Measurements from ENCODE around the gene CDC42BPA. TPM values are rescaled to one million over a fixed set of nuclear protein-coding genes. Genes with fewer than 3 reads are reported as not detected.

Gene CDC42BPA
- total and polyA plus RNA-seq, 4 donors, result 8.1 to 71.3 (median 33.0) TPM

DNA sequence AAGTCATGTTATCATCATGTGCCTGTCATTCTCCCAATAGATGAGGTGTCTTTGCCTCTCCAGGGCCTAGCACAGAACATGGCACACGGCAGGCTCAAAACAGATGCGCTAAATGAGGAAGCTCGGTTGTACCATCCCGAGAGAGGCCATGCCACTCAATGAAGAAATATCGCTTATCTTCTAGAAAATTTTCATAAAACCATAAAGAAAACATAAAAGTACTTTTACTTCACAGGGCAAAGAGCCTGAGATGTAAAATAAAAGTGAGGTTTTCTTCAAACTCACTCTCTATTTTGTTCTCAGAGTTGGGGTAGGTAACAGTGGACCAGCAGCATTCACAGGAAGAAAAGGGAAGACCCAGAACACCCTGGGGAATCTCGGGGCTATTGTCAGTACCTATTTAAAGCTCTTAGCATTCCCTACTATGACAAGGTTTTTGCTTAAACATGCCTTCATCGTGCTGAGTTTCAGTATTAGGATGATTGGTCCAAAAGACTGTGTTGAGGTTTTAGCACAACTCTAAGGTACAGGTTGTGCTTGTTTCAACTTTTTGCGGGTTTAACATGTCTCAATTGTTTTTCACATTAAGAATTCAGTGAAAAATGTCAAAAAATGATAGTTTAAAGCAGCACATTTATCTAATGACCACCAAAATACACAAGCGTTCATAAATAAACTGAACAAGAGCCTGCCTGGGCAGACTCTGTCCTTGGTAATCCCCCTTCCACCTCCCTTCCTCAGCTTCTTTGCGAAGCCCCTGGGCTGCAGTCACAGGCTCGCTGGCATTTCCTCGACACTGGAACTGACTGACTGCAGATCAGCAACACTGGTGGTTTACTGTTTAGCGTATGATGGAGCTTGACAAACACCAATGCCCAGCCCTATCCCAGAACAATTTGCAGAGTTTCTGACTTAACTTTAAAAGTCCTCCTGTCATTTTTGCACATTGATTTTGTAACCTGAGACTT is 322.6 kb downstream of the CDC42BPA start:
- intact Hi-C loops (cut with DNase I), result no loop called here
- H3K4me1 ChIP-seq (ENCODE audit: control insufficient read depth in 1 of 2, insufficient read depth in 2 of 2, low read length in 2 of 2), result no peaks in the 10 kb centered on the region
- no peaks in the 10 kb centered on the region for H3K27me3 ChIP-seq (ENCODE audit: control insufficient read depth in 1 of 2, insufficient read depth in 2 of 2, low read length in 1 of 2)
- no peak for DNase-seq
- no peak for ATAC-seq (ENCODE audit: low FRiP score)
- 78 to 85% methylated on average over 13 of the region's 13 CpGs for WGBS, 2 donors
- no peaks in the 10 kb centered on the region for H3K36me3 ChIP-seq (ENCODE audit: control insufficient read depth in 1 of 2, insufficient read depth in 2 of 2, low read length in 1 of 2)
- H3K4me3 ChIP-seq (ENCODE audit: low read length in 2 of 2), result no peak overlapping the region
- H3K9me3 ChIP-seq (ENCODE audit: control insufficient read depth, low read length), result no peaks in the 10 kb centered on the region
- H3K27ac ChIP-seq (ENCODE audit: low read depth in 1 of 2, low read length in 2 of 2), result no peak overlapping the region

DNA sequence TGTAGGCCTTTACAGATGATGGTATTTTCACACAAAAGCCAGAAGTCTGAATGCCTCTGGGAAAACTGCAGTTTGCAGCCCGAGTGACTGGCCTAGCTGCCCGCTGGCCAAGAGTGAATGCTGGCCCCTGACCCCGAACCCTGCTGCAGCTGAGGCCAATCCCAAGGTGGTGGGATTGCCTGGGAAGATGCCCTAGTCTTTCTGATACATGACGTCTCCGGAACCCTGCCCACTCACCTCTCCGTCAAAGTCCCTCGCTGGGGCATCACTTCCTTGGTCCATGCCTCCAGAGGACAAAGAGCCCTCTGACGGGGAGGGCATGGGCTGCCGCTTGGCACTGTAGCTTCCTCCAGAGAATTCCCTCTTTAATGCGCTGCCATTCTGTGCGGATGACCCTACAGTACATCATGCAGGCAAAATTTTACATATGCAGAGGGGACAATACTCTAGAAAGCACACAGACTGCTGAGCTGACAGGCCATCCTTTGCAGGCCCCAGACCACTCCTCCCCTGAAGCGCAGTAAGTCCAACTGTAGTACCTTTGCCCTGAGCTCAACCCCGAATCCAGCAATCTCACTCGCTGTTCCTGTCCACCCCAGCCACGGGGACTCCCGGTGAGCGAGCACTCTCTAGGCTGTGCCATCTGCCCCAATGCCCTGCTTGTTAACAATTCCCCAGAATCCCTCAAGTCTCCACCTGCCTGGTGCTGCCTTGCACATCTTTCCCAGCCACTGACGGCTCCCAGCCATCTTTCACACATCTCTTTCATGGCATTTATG is 323.5 kb downstream of the CDC42BPA start:
- no peaks in the 10 kb centered on the region for H3K27me3 ChIP-seq (ENCODE audit: control insufficient read depth in 1 of 2, insufficient read depth in 2 of 2, low read length in 1 of 2)
- 84 to 89% methylated on average over 18 of the region's 18 CpGs for WGBS, 2 donors
- DNase-seq (no peak), ATAC-seq (ENCODE audit: low FRiP score) (no peak)
- no peak overlapping the region for H3K4me3 ChIP-seq (ENCODE audit: low read length in 2 of 2)
- no peaks in the 10 kb centered on the region for H3K4me1 ChIP-seq (ENCODE audit: control insufficient read depth in 1 of 2, insufficient read depth in 2 of 2, low read length in 2 of 2)
- no peaks in the 10 kb centered on the region for H3K36me3 ChIP-seq (ENCODE audit: control insufficient read depth in 1 of 2, insufficient read depth in 2 of 2, low read length in 1 of 2)
- no peak overlapping the region for H3K27ac ChIP-seq (ENCODE audit: low read depth in 1 of 2, low read length in 2 of 2)
- intact Hi-C loops (cut with DNase I), result no loop called here
- no peaks in the 10 kb centered on the region for H3K9me3 ChIP-seq (ENCODE audit: control insufficient read depth, low read length)

DNA sequence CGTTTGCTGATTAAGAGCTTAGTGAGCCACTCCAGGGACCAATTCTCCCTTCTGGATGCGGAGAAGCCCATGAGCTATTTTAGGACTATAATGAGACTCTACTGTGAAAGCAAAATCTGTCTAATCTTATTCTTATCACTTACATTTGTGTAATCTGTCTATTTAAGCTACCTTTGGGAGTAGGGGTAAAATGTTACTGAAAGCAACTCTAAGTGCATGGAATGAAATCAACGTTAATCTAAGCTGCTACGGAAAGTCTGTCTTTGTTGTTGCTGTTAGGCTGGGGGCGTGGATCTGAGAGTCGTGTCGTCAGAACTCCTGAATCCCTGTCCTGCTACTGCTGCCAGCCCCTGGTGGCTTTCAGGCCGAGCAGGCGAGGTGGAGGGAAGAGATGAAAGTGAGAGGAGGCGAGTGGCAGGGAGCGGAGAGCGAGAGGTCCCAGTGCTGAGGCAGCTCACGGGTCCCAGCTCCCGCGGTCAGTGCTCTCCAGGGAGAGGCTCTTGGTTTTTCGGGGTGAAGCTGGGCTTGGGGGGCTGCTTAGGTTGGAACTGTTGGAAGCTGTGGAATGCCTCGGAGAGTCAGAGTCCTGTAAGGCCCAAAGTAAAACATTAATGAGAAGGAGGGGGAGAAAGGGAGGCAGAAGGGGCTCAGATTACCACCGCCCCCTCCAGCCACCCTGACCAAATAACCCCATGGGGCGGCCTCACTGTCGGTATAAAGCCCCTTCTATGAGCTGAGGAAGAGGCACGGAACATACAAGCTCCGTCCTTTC is 324.3 kb downstream of the CDC42BPA start:
- ATAC-seq (ENCODE audit: low FRiP score), result no peak
- Histone ChIP-seq H3K4me3 (ENCODE audit: low read length in 2 of 2) (no peak overlapping the region), H3K36me3 (ENCODE audit: control insufficient read depth in 1 of 2, insufficient read depth in 2 of 2, low read length in 1 of 2) (no peaks in the 10 kb centered on the region), H3K27me3 (ENCODE audit: control insufficient read depth in 1 of 2, insufficient read depth in 2 of 2, low read length in 1 of 2) (no peaks in the 10 kb centered on the region), H3K4me1 (ENCODE audit: control insufficient read depth in 1 of 2, insufficient read depth in 2 of 2, low read length in 2 of 2) (peaks cover 0 to under 1% of the 10 kb centered on the region in 2 donors), H3K27ac (ENCODE audit: low read depth in 1 of 2, low read length in 2 of 2) (no peak overlapping the region), H3K9me3 (ENCODE audit: control insufficient read depth, low read length) (no peaks in the 10 kb centered on the region)
- intact Hi-C loops (cut with DNase I), result no loop called here
- no peak for DNase-seq
- 67 to 71% methylated on average over 22 of the region's 22 CpGs for WGBS, 2 donors

DNA sequence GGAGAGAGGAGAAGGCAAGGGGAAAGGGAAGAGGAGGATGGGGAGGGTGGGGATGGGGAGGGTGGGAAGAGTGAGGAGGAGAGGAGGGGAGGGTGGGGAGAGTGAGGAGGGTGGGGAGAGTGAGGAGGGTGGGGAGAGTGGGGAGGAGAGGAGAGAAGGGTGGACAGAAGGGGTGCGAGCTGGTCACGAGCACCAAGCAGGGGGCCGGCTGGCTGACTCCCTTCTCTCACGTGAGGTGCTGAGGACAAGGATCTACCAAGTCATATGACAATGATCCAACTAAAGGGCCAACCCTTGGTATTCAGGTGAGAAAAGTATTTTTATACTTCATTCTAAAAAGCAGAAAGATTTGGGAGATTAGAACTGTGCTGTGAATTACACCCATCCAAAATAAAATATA is 326.4 kb downstream of the CDC42BPA start:
- Histone ChIP-seq H3K4me3 (ENCODE audit: low read length in 2 of 2) (no peak overlapping the region), H3K27me3 (ENCODE audit: control insufficient read depth in 1 of 2, insufficient read depth in 2 of 2, low read length in 1 of 2) (no peaks in the 10 kb centered on the region), H3K36me3 (ENCODE audit: control insufficient read depth in 1 of 2, insufficient read depth in 2 of 2, low read length in 1 of 2) (peaks cover 0 to 2% of the 10 kb centered on the region in 2 donors), H3K4me1 (ENCODE audit: control insufficient read depth in 1 of 2, insufficient read depth in 2 of 2, low read length in 2 of 2) (peaks cover 0 to 2% of the 10 kb centered on the region in 2 donors), H3K9me3 (ENCODE audit: control insufficient read depth, low read length) (no peaks in the 10 kb centered on the region), H3K27ac (ENCODE audit: low read depth in 1 of 2, low read length in 2 of 2) (no peak overlapping the region)
- intact Hi-C loops (cut with DNase I), result no loop called here
- no peak for DNase-seq
- 98 to 100% methylated on average over 4 of the region's 4 CpGs for WGBS, 2 donors
- ATAC-seq (ENCODE audit: low FRiP score), result no peak

DNA sequence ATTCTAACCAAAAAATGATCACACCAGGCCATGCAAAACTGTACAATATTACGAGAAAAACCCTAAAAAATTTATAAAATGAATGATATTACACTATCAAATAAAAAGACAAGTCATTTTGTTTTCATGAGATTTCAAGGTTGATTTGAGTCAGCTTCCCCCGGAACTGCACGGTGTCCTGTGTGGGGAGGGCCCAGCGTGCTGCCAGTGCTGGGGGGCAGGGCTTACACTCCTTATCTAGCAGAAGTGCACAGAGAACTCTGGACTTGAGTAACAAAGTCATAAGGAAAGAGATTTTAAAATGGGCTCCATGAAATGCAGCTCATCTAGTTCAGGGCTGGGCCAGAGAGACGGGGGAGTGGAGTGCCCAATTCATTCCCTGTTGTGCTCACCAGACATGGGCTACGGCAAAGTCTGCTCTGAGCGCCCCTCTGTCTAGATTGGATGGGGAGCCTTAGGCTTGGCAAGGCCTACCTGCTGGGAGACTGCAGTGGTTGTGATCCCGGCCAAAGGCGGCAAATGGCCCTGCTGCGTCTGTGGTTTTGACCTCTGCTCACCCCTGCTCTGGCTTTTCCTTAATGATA is 328.1 kb downstream of the CDC42BPA start:
- DNase-seq (no peak), ATAC-seq (ENCODE audit: low FRiP score) (no peak)
- Histone ChIP-seq H3K36me3 (ENCODE audit: control insufficient read depth in 1 of 2, insufficient read depth in 2 of 2, low read length in 1 of 2) (peaks cover 2% of the 10 kb centered on the region in 2 donors), H3K4me3 (ENCODE audit: low read length in 2 of 2) (no peak overlapping the region), H3K27me3 (ENCODE audit: control insufficient read depth in 1 of 2, insufficient read depth in 2 of 2, low read length in 1 of 2) (no peaks in the 10 kb centered on the region), H3K27ac (ENCODE audit: low read depth in 1 of 2, low read length in 2 of 2) (peak overlapping the region; percentile 23 to 32), H3K4me1 (ENCODE audit: control insufficient read depth in 1 of 2, insufficient read depth in 2 of 2, low read length in 2 of 2) (peaks cover 0 to 2% of the 10 kb centered on the region in 2 donors), H3K9me3 (ENCODE audit: control insufficient read depth, low read length) (no peaks in the 10 kb centered on the region)
- WGBS, 2 donors, result 43 to 44% methylated on average over 10 of the region's 10 CpGs
- intact Hi-C loops (cut with DNase I), result no loop called here

DNA sequence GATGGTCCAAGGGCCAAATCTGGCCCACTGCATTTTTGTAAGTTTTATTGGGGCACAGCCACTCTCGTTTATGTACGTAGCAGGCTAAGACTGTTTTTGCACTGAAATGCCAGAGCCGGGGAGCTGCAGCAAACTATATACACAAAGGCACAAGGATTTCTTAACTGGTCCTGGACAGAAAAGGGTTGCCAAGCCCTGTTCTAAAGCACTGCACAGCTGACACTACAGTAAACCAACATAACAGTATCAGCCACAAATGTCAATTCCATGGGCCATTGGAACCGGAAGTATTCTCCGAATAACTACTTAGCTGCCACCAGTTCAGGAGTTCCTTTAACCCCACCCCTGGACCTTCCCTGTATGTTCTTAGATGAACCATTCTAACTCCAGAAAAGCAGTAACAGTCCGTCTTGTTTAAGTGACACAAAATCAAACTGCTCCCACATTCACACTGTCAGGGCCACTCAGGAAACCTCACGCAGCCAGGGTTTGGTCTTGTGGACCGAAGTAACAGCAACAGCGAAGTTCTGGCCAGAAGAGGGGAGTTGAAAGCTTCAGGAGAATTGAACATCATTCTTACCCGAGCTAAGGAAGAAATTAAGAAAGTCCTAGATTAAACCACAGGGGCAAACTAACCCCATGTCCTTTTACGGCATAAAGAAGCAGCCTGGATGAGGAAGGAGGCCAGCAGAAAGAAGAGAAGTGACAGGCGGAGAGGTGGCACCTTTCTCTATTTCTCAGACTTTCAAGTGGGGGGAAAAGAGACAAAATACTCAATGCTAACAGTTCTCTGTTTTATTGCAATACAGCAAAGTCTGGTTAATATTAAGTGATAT is 329.0 kb downstream of the CDC42BPA start:
- H3K27me3 ChIP-seq (ENCODE audit: control insufficient read depth in 1 of 2, insufficient read depth in 2 of 2, low read length in 1 of 2), result no peaks in the 10 kb centered on the region
- peaks cover 2% of the 10 kb centered on the region in 2 donors for H3K36me3 ChIP-seq (ENCODE audit: control insufficient read depth in 1 of 2, insufficient read depth in 2 of 2, low read length in 1 of 2)
- peaks cover 0 to 2% of the 10 kb centered on the region in 2 donors for H3K4me1 ChIP-seq (ENCODE audit: control insufficient read depth in 1 of 2, insufficient read depth in 2 of 2, low read length in 2 of 2)
- ATAC-seq (ENCODE audit: low FRiP score), result no peak
- intact Hi-C loops (cut with DNase I), result no loop called here
- WGBS, 2 donors, result 28 to 37% methylated on average over 12 of the region's 12 CpGs
- H3K27ac ChIP-seq (ENCODE audit: low read depth in 1 of 2, low read length in 2 of 2), result peak overlapping the region; percentile 36 to 37
- no peaks in the 10 kb centered on the region for H3K9me3 ChIP-seq (ENCODE audit: control insufficient read depth, low read length)
- no peak overlapping the region for H3K4me3 ChIP-seq (ENCODE audit: low read length in 2 of 2)
- no peak for DNase-seq

DNA sequence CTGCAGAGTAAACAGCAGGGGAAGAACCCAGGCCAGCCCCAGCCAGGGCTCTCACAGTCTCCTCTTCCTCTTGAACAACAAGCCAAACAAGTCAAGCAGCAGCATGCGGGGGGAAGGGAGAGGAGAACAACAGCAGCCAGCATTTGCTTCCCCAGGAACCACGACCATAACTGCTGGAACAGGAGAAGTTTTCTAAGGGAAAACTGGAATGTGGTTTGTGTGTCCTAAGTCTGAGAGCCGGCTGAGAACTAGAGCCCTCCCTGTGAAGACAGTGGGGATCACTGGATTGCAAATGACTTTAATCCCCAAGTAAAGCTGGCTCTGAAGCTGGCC is 330.0 kb downstream of the CDC42BPA start:
- peaks cover 0 to 2% of the 10 kb centered on the region in 2 donors for H3K4me1 ChIP-seq (ENCODE audit: control insufficient read depth in 1 of 2, insufficient read depth in 2 of 2, low read length in 2 of 2)
- intact Hi-C loops (cut with DNase I), result no loop called here
- no peak for DNase-seq
- H3K27ac ChIP-seq (ENCODE audit: low read depth in 1 of 2, low read length in 2 of 2), result peak overlapping the region; percentile 4 to 19
- H3K4me3 ChIP-seq (ENCODE audit: low read length in 2 of 2), result no peak overlapping the region
- ATAC-seq (ENCODE audit: low FRiP score), result no peak
- peaks cover 2% of the 10 kb centered on the region in 2 donors for H3K36me3 ChIP-seq (ENCODE audit: control insufficient read depth in 1 of 2, insufficient read depth in 2 of 2, low read length in 1 of 2)
- no peaks in the 10 kb centered on the region for H3K27me3 ChIP-seq (ENCODE audit: control insufficient read depth in 1 of 2, insufficient read depth in 2 of 2, low read length in 1 of 2)
- WGBS, 2 donors, result 45 to 52% methylated on average over 3 of the region's 3 CpGs
- no peaks in the 10 kb centered on the region for H3K9me3 ChIP-seq (ENCODE audit: control insufficient read depth, low read length)

Measured in aorta (tissue), 5 donors.